GM12874 (cell line): ENCODE results near the gene EVC2.

ENCODE experiments used
- CTCF ChIP-seq: IDR thresholded peaks from 2 replicates; pipeline ENCODE4 v1.5.1; 2011; ENCODE audit warnings: low read depth, mild to moderate bottlenecking, control low read depth, low read length, moderate library complexity; ENCODE audit not compliant: insufficient read depth

EVC2 gene

GRCh38 chr4:5632571-5632970, 75.8 kb downstream of the EVC2 start:
- no peak for TF ChIP-seq CTCF

GRCh38 chr4:5632066-5632440, 76.3 kb downstream of the EVC2 start:
- no peak for TF ChIP-seq CTCF

- TF ChIP-seq CTCF: no peak
Observed at GRCh38 chr4:5631352-5632065, 76.8 kb downstream of the EVC2 start.

- TF ChIP-seq CTCF: no peak
Observed at GRCh38 chr4:5630762-5631161, 77.6 kb downstream of the EVC2 start.

GRCh38 chr4:5629542-5629941, 78.8 kb downstream of the EVC2 start:
- no peak for TF ChIP-seq CTCF

GRCh38 chr4:5626913-5627312, 81.4 kb downstream of the EVC2 start:
- no peak for TF ChIP-seq CTCF

GRCh38 chr4:5622596-5622995, 85.8 kb downstream of the EVC2 start:
- no peak for TF ChIP-seq CTCF
